Activated T-cell treated with anti-CD3 and anti-CD28 coated beads, Interleukin-2, amount 50 U/mL, for 4 hours (primary cell): Measurements from ENCODE around the gene WIPF3. TPM values are rescaled to one million over a fixed set of nuclear protein-coding genes. Genes with fewer than 3 reads are reported as not detected.

Experiments
- ATAC-seq, 2 donors: fragments of 200-7000 bp; cut with Tn5 transposase; one replicate each; pipeline ENCODE4 v1.10.0; 2021
- DNase-seq: peaks from one replicate; pipeline ENCODE4 v3.0.0-alpha.2; 2020
- H3K27me3 Mint-ChIP-seq: one replicate; pipeline ENCODE4 v1.8.0; 2021; ENCODE audit warnings: low read depth, mixed read lengths
- H3K36me3 Mint-ChIP-seq: one replicate; pipeline ENCODE4 v1.8.0; 2022; ENCODE audit warnings: mixed read lengths; ENCODE audit not compliant: insufficient read depth
- H3K4me1 Mint-ChIP-seq: one replicate; pipeline ENCODE4 v1.8.0; 2021; ENCODE audit warnings: low read depth, mixed read lengths
- H3K4me3 Mint-ChIP-seq: one replicate; pipeline ENCODE4 v1.8.0; 2021; ENCODE audit warnings: mild to moderate bottlenecking, moderate library complexity, mixed read lengths
- H3K9me3 Mint-ChIP-seq: one replicate; pipeline ENCODE4 v1.8.0; 2021; ENCODE audit warnings: mixed read lengths
- total RNA-seq, 3 donors: library from RNA; stranded (reverse); gene quantifications; one replicate each; pipeline ENCODE4 v1.2.1, GENCODE V29; 2021

WIPF3 gene
- total RNA-seq, 3 donors from 2014 or later = not detected

DNA sequence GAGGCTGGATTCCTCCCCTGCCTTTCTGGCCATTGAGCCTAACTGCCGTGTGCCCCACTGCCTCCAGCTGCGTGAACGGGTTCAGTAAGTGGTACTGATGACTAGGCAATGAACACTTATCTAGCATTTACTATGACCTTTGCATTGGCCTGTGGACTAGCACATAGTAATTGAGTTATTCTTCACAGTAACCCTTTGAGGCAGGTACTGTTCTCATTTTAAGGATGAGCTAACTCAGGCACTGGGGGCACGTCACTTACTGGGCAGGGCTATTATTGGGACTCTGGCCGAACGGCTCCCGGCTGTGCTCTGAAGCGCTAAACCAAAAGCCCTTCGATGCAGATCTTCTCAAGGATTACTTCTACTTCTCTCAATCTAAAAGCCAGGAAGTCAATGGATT is 38.3 kb downstream of the WIPF3 start:
- peaks cover 13% of the 10 kb centered on the region for H3K27me3 Mint-ChIP-seq
- DNase-seq = no peak
- H3K36me3 Mint-ChIP-seq = no peaks in the 10 kb centered on the region
- no peak for ATAC-seq
- H3K4me3 Mint-ChIP-seq = no peak overlapping the region
- H3K9me3 Mint-ChIP-seq = no peaks in the 10 kb centered on the region
- no peaks in the 10 kb centered on the region for H3K4me1 Mint-ChIP-seq

DNA sequence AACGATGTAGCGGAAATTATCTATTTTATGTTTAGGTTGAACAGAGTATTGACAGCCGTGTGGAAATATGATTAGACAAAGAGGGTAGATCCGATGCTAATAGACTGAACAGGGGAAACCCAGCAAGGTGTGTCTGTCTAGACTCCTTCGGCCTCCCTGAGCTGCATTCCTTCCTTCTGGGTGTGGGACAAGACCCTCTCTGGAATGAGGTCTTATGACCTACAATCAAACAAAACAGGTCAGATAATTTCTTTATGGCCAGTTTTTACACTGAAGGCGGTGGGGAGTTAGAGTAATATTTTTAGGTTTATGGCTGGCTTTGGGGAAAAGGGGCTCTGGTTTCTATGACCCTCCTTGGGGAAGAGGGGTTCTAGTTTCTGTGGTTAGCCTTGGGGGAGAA is 41.2 kb downstream of the WIPF3 start:
- H3K4me1 Mint-ChIP-seq = no peaks in the 10 kb centered on the region
- no peak overlapping the region for H3K4me3 Mint-ChIP-seq
- no peaks in the 10 kb centered on the region for H3K9me3 Mint-ChIP-seq
- H3K27me3 Mint-ChIP-seq = peaks cover 13% of the 10 kb centered on the region
- ATAC-seq (no peak), DNase-seq (no peak)
- no peaks in the 10 kb centered on the region for H3K36me3 Mint-ChIP-seq

DNA sequence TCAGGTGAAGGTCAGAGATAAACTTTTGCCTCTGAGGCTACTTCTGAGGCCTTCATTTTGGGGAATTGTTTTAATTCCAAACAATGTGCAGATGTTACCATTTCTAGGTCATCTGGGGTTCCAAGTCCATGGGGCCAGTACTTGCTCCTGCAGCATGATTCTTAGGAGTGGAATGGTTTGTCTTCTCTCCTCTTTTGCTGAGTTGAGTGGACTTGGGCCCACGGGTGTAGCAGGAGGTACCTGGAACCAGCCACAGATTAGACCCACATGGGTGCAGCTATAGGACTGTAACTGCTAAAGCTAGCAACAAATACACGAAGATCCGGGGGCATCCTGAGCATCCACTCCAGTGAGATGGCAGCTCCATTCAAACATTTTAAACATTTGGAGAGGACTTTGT is 41.6 kb downstream of the WIPF3 start:
- H3K9me3 Mint-ChIP-seq = no peaks in the 10 kb centered on the region
- H3K36me3 Mint-ChIP-seq = no peaks in the 10 kb centered on the region
- H3K4me1 Mint-ChIP-seq = no peaks in the 10 kb centered on the region
- peaks cover 13% of the 10 kb centered on the region for H3K27me3 Mint-ChIP-seq
- ATAC-seq = no peak
- DNase-seq = no peak
- H3K4me3 Mint-ChIP-seq = no peak overlapping the region

DNA sequence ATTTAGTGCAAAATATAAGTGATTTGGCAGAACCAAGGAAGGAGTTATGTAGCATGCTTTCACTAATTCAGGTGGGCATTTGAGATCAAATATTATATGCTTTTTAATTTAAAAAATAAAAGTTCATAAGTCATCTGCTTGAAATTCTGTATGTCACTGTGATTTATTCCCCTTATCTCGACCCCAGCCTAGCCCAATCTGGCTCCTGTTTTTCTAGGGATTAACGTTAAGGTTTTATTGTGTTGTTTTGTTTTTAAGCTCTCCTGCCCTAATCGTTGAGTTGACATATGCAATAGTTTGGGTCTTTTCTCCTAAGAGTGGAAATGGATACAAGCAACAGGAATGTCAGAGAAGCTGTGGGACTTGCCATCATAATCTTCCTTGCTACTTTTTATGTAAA is 42.6 kb downstream of the WIPF3 start:
- Mint-ChIP-seq H3K27me3 (peaks cover 13% of the 10 kb centered on the region), H3K4me3 (no peak overlapping the region), H3K9me3 (no peaks in the 10 kb centered on the region), H3K4me1 (no peaks in the 10 kb centered on the region), H3K36me3 (no peaks in the 10 kb centered on the region)
- DNase-seq (no peak), ATAC-seq (no peak)

DNA sequence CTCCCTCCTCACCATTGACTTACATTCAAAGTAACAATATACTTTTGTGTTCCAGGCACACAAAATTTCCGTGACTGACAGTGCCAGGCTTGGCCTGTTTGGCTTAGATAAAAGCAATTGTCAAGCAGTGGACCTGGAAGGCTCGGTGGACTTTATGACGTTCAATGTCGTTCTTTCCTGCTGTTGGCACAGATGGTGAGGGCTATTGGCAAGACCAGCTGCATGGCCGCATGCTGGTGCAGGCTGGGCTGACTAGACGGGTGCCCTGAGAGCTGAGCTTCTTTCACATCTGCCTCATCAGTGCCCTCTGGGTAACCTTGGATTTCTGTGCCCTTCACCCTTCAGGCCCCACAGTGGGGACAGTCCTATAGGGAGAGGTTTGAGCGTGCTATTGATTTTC is 45.2 kb downstream of the WIPF3 start:
- Mint-ChIP-seq H3K4me1 (no peaks in the 10 kb centered on the region), H3K9me3 (no peaks in the 10 kb centered on the region), H3K27me3 (peaks cover 7% of the 10 kb centered on the region), H3K4me3 (no peak overlapping the region), H3K36me3 (no peaks in the 10 kb centered on the region)
- no peak for DNase-seq
- no peak for ATAC-seq

DNA sequence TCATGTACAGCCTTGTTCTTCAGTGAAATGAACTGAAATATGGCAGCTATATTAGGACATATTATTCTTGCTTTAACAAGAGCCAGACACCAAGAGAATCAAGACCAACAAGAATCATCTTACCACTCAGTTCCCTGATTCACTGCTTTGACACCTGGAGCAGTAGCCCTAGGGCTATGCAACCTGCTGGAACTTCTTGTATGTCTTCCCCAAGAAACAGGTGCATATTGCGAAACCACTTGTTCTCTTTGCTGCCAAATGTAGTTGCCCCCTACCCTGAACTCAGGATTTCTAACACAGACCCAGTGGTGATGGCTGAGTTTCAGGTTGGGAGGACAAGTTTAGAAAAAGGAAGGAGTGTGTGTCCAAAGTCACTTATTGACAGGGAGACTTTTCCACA is 46.1 kb downstream of the WIPF3 start:
- no peak for ATAC-seq
- Mint-ChIP-seq H3K4me1 (no peaks in the 10 kb centered on the region), H3K4me3 (no peak overlapping the region), H3K27me3 (peaks cover 6% of the 10 kb centered on the region), H3K36me3 (no peaks in the 10 kb centered on the region), H3K9me3 (no peaks in the 10 kb centered on the region)
- no peak for DNase-seq

DNA sequence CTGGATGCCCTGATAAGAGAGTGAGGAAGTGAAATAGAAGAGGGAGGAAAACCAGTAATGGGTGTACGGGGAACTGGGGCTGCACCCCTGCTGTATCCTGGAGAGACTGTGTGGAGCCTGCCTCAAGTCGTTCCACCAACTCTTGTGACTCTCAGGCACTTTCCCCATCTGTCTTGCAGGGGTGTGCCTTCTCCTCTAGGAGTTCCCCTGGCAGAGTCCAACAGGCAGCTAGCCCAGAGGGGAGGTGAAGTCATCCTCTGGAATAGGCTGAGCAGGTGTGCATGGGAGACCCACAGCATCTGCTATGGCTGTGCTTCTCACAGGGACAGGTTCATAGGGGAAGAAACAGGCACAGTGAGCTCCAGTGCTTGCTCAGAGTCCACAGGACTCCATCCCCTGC is 46.8 kb downstream of the WIPF3 start:
- no peaks in the 10 kb centered on the region for H3K36me3 Mint-ChIP-seq
- H3K4me3 Mint-ChIP-seq = no peak overlapping the region
- no peak for ATAC-seq
- DNase-seq = no peak
- no peaks in the 10 kb centered on the region for H3K9me3 Mint-ChIP-seq
- H3K4me1 Mint-ChIP-seq = no peaks in the 10 kb centered on the region
- peaks cover 6% of the 10 kb centered on the region for H3K27me3 Mint-ChIP-seq

DNA sequence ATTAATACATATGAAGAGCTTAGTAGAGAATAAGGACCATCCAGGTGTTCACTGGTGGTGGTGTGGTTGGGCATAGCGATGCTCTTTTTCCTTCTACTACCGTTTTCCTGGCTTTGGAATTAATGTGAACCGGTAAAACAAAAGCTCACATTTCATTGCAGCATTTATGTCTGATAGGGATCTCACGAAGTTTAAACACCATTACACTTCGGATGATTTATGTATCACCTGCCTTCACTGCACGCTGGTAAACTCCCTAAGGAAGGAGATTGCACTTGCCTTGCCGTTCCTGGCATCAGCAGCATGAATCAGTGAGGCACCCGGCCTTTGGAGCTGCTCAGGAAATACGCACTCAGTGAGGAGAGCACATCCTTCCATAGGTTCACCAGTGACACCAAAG is 47.5 kb downstream of the WIPF3 start:
- Mint-ChIP-seq H3K27me3 (peaks cover 6% of the 10 kb centered on the region), H3K4me3 (no peak overlapping the region)

DNA sequence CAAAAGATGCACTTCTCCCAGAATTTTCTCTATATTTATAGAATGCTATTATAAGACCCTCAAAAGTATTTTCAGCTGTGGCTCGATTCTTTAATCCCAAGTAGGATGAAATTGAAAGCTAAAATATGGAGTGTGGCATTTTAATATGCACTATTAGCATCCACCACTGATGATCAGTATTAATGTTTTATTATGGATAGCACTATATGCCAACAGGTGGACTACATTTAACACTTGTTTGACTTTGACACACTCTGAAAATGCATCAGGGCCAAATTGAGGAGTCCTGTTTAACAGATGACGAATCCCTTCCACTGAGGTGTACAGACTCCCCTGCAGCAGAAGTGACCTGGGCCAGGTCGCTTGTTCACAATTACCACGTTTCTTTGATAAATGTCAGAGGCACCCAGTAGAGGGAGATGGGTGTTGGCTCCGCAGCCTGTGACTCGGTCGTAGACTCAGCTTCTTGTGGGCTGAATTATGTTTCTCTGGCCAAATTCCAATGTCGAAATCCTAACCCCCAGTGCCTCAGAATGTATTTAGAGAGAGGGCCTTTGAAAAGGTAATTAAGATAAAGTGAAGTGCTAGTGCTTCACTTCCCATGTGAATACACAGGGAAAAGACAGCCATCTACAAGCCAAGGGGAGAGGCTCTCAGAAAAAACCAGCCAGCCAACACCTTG is 48.1 kb downstream of the WIPF3 start:
- H3K27me3 Mint-ChIP-seq = peaks cover 6% of the 10 kb centered on the region
- H3K36me3 Mint-ChIP-seq = no peaks in the 10 kb centered on the region
- DNase-seq = no peak
- H3K9me3 Mint-ChIP-seq = no peaks in the 10 kb centered on the region
- no peaks in the 10 kb centered on the region for H3K4me1 Mint-ChIP-seq
- no peak overlapping the region for H3K4me3 Mint-ChIP-seq
- ATAC-seq = no peak

More for the DNA sequence above, 47.5 kb downstream of the WIPF3 start:
- ATAC-seq (no peak), DNase-seq (no peak)
- Mint-ChIP-seq H3K4me1 (no peaks in the 10 kb centered on the region), H3K9me3 (no peaks in the 10 kb centered on the region), H3K36me3 (no peaks in the 10 kb centered on the region)

DNA sequence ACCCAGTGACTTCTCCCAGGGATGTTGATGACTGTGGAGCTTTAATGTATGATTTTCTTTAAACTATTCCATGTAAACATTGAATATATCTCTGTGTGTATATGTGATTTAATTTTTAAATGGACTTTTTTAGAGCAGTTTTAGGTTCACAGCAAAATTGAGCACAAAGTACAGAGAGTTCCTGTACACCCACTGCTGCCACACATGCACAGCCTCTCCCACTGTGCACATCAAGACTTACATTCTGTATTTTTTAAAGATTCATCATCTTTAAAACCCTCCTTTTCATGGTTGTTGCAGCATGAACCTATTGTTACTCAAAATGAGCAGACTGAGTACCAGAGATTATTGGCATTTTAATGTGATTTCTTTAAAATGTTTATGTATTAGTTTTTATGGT is 51.3 kb downstream of the WIPF3 start:
- DNase-seq = no peak
- Mint-ChIP-seq H3K36me3 (no peaks in the 10 kb centered on the region), H3K4me3 (no peak overlapping the region), H3K9me3 (no peaks in the 10 kb centered on the region), H3K4me1 (no peaks in the 10 kb centered on the region), H3K27me3 (no peaks in the 10 kb centered on the region)
- ATAC-seq = no peak

DNA sequence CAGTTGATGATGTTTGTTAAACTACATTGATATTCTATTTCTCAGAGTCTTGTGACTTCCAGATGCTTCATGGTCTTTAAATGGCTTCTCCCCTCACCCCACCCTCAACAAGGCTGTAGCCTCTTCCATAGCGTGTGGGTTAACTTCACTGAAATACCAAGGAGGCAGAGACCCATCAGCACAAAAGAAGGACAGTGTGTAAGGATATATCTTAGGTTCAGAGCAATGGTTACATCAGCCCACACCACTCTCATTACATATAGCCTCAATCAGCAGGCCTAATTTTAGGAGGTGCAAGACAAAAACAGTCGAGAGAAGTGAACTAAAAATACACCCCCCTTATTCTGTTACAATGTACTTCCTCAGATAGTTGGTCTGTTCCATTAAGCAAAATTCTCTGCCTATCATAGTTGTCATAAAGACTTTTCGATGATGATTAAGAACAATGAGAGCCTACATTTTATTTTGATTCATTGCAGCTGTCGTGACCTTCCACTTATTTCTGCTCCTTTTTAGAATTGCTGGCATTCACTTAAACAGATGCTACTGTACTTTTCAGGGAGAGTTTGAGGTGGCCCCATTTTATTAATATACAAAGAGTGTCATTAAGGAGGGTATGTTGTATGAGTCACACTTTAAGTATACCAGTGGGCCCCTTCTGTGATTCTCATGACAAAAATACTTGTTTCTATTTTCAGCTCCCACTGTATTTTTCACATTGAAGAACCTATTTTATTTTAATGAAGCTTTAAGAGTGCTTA is 52.1 kb downstream of the WIPF3 start:
- no peaks in the 10 kb centered on the region for H3K36me3 Mint-ChIP-seq
- no peak for ATAC-seq
- H3K27me3 Mint-ChIP-seq = no peaks in the 10 kb centered on the region
- no peaks in the 10 kb centered on the region for H3K4me1 Mint-ChIP-seq
- DNase-seq = no peak
- H3K9me3 Mint-ChIP-seq = no peaks in the 10 kb centered on the region
- no peak overlapping the region for H3K4me3 Mint-ChIP-seq

DNA sequence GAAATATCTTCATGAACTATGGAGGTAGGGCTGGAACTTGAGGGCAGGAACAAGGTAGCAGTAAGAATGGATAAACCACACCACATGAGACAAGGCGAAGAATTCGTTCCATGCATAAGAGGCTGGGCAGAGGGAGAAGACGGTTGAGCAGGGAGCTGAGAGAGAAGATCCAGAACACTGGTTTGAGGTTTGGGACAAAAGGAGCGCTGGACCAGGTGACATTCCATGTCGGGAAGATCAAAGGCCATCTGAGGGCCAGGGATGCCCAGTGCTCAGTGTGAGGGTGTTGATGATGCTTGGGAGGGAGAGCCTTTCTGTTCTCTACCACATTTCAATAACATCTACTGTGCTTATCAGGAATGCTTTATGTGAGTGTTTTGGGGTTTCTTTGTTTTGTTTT is 52.8 kb downstream of the WIPF3 start:
- Mint-ChIP-seq H3K9me3 (no peaks in the 10 kb centered on the region), H3K36me3 (no peaks in the 10 kb centered on the region), H3K4me1 (no peaks in the 10 kb centered on the region), H3K27me3 (no peaks in the 10 kb centered on the region), H3K4me3 (no peak overlapping the region)
- DNase-seq (no peak), ATAC-seq (no peak)

DNA sequence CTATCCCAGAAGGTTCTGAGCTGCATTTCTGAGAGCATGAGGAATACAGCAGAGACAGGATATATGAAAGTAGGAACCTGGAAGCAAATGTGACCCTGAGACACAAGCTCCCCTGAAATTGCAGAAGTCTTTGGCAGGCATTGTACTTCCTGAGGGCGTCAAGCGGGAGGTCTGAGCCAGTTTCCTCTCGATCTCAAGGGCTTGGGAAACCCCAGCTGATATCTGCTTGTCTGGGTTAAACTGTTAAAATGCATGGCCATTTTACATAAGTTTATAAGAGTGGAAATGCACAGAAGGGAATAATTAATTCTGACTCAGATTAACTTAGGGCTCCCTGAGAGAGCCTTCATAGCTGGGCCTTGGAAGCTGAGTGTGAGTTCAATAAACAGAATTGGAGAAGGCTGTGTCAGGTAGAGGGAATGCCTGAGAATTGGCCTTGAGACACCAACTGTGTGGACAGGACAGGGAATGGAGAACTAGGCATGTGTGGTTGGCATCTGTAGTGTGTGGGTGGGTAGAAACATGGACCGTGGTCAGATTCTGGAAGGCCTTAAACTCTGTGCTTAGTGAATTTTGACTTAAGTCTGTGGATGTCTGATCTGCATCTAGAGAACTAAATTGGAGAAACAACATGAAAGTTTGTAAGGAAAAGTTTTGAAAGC is 53.3 kb downstream of the WIPF3 start:
- no peak overlapping the region for H3K4me3 Mint-ChIP-seq
- H3K9me3 Mint-ChIP-seq = no peaks in the 10 kb centered on the region
- no peaks in the 10 kb centered on the region for H3K27me3 Mint-ChIP-seq
- H3K4me1 Mint-ChIP-seq = no peaks in the 10 kb centered on the region
- H3K36me3 Mint-ChIP-seq = no peaks in the 10 kb centered on the region
- DNase-seq = no peak
- ATAC-seq = no peak

DNA sequence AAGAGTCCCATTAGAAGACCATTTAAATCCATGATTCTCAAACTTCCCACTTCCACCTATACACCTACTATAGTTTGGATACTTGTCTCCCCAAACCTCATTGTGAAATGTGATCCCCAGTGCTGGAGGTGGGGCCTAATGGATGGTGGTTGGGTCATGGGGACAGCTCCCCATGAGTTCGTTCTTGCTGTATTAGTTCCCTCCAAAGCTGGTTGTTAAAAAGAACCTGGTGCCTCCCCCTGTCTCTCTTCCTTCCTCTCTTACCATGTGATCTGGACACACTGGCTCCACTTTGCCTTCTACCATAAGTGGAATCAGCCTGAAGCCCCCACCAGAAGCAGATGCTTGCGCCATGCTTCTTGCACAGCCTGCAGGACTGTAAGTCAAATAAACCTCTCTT is 53.9 kb downstream of the WIPF3 start:
- no peaks in the 10 kb centered on the region for H3K4me1 Mint-ChIP-seq
- ATAC-seq (no peak), DNase-seq (no peak)
- H3K9me3 Mint-ChIP-seq = no peaks in the 10 kb centered on the region
- no peaks in the 10 kb centered on the region for H3K36me3 Mint-ChIP-seq
- no peaks in the 10 kb centered on the region for H3K27me3 Mint-ChIP-seq
- H3K4me3 Mint-ChIP-seq = no peak overlapping the region

DNA sequence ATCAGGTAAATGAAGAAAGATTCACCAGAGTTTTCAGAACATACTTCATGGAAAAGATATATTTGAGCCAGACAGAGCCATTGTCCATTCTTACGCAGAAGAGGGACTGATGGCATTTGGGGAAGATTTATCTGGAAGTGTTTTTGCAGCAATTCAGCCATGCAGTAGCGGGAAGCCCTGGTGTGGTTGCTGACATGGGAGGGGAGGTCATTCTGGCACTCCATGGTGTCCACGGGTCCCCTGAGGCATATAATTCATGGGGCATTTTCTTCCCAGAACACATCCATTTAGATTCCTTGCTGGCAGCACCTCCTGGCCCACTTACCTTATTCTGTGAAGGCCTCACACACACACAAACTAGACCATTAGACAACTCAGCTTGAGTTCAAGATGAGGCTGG is 55.6 kb downstream of the WIPF3 start:
- Mint-ChIP-seq H3K4me3 (no peak overlapping the region), H3K4me1 (no peaks in the 10 kb centered on the region), H3K27me3 (peaks cover 6% of the 10 kb centered on the region), H3K36me3 (no peaks in the 10 kb centered on the region), H3K9me3 (no peaks in the 10 kb centered on the region)
- DNase-seq (no peak), ATAC-seq (no peak)
